ENCODE results near the gene CEP85. TPM values are rescaled to one million over a fixed set of nuclear protein-coding genes. Genes with fewer than 3 reads are reported as not detected.
"Not testable (repeated sequence)": the region's sequence is repeated elsewhere in the genome, so short reads cannot be mapped to it uniquely, and the experiment has no call there.

CEP85 gene
- total RNA-seq, 1 donor from 2014 or later: 10.2 TPM

DNA sequence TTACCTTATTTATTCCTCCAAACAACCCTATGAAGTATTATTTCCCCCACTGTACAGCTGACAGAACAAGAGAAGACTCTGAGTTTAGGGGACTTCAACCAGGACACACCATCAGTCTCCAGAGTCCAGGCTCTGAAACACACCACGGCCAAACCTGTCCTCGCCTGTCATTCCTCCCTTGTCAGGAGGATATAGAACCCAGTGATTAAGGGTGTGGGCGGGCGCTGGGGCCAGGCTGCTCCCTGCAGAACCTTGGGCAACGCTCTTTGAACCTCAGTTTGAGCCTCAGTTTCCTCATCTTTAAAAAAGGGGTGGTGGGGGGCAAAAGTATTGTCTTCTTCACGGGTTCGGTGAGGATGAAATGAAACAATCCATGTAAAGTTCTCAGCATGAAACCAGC, 9.4 kb upstream of the CEP85 start:
- DNase-seq (no peak), ATAC-seq (no peak)
- Histone ChIP-seq H3K4me3 (peak overlapping the region; percentile 49), H3K27ac (no peak overlapping the region), H3K36me3 (no peaks in the 10 kb centered on the region), H3K4me1 (peaks cover 13% of the 10 kb centered on the region), H3K9me3 (no peaks in the 10 kb centered on the region), H3K27me3 (ENCODE audit: low read depth) (peaks cover 11% of the 10 kb centered on the region)
- intact Hi-C loops (cut with DNase I): no loop called here
- TF ChIP-seq CTCF (IDR thresholded peaks at IDR 0.05): no peak

GRCh38 chr1:26225033-26225831, 8.8 kb upstream of the CEP85 start:
- TF ChIP-seq CTCF (IDR thresholded peaks at IDR 0.05): no peak
- Histone ChIP-seq H3K27ac (no peak overlapping the region), H3K4me1 (peaks cover 13% of the 10 kb centered on the region), H3K27me3 (ENCODE audit: low read depth) (peaks cover 11% of the 10 kb centered on the region), H3K4me3 (peak overlapping the region; percentile 49), H3K9me3 (no peaks in the 10 kb centered on the region), H3K36me3 (no peaks in the 10 kb centered on the region)
- ATAC-seq: peak; percentile 89 to 92
- intact Hi-C loops (cut with DNase I): no loop called here
- DNase-seq: peak; percentile 78

- H3K27ac ChIP-seq; H3K9me3 ChIP-seq; intact Hi-C loops (cut with DNase I); H3K4me3 ChIP-seq; DNase-seq; H3K36me3 ChIP-seq; ATAC-seq: not testable (repeated sequence)
- peaks cover 10% of the 10 kb centered on the region for H3K27me3 ChIP-seq (ENCODE audit: low read depth)
- H3K4me1 ChIP-seq: peaks cover 12% of the 10 kb centered on the region
These were observed 3.3 kb upstream of the CEP85 start for GRCh38 chr1:26230682-26231081.

DNA sequence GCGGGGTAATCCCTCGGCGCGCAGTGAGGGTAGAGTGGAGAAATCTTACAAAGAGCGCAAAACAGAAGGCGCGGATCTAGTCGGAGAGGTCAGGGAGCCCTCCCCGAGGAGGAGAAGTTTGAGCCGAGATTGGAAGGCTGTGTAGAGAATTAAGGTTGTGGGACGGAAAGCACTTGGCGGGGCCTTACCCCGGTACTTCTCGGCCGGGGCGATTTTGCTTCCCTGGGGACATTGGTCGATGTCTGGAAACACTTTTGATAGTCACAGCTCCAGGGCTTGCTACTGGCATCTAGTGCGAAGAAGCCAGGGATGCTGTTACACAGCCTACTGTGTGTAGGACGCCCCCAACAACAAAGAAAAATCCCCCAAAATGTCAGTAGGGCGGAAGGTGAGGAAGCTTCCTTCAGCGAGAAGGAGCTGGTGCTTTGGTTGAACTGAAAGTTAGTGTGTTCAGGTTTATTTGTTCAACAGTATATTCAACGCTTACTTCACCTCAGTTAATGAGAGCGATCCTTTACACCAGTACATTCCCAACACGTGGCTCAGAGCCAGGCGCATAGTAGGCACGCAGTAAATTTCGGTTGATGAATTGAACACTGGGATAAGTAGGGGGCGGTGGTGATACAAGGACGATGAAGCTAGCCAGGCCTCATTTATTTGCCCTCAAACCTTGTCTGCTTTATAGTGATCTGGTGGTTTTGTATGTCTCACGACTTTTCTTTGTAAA, 807 bp downstream of the CEP85 start:
- intact Hi-C loops (cut with DNase I): no loop called here
- no peaks in the 10 kb centered on the region for H3K36me3 ChIP-seq
- H3K27ac ChIP-seq: peak overlapping the region; percentile 84
- peaks cover 13% of the 10 kb centered on the region for H3K4me1 ChIP-seq
- no peak for ATAC-seq
- H3K4me3 ChIP-seq: peak overlapping the region; percentile 73
- no peak for DNase-seq
- no peaks in the 10 kb centered on the region for H3K9me3 ChIP-seq
- TF ChIP-seq CTCF (IDR thresholded peaks at IDR 0.05): no peak
- H3K27me3 ChIP-seq (ENCODE audit: low read depth): no peaks in the 10 kb centered on the region

- TF ChIP-seq CTCF (IDR thresholded peaks at IDR 0.05): no peak
- DNase-seq: no peak
- ATAC-seq: no peak
- no peak overlapping the region for H3K27ac ChIP-seq
- intact Hi-C loops (cut with DNase I): no loop called here
- H3K4me1 ChIP-seq: peaks cover 13% of the 10 kb centered on the region
- H3K36me3 ChIP-seq: no peaks in the 10 kb centered on the region
- H3K4me3 ChIP-seq: no peak overlapping the region
- no peaks in the 10 kb centered on the region for H3K27me3 ChIP-seq (ENCODE audit: low read depth)
- no peaks in the 10 kb centered on the region for H3K9me3 ChIP-seq
These were observed 3.4 kb downstream of the CEP85 start for GRCh38 chr1:26237230-26237966.

All from lower lobe of right lung (tissue), 2 donors.